Neural progenitor cell (in vitro differentiated cells): ENCODE measurements around the gene TIMM23B. TPM values are rescaled to one million over a fixed set of nuclear protein-coding genes. Genes with fewer than 3 reads are reported as not detected.
"Not testable (repeated sequence)": the region's sequence is repeated elsewhere in the genome, so short reads cannot be mapped to it uniquely, and the experiment has no call there.

Source experiments
- DNase-seq: peaks from one replicate; pipeline ENCODE4 v3.0.0-alpha.2; 2016; ENCODE audit warnings: low spot score
- H2AFZ ChIP-seq: fragments of 200-600 bp; sonication (generic); replicated peaks from 2 replicates; pipeline ENCODE4 v1.6.1; 2016; ENCODE audit warnings: antibody characterized with exemption
- H3F3A ChIP-seq: fragments of 200-600 bp; sonication (generic); 2 replicates; pipeline ENCODE4 v1.6.1; 2016; ENCODE audit warnings: antibody characterized with exemption, low read depth
- H3K27ac ChIP-seq: fragments of 200-600 bp; sonication (generic); 2 replicates; pipeline ENCODE4 v1.5.1; 2016; ENCODE audit warnings: mild to moderate bottlenecking
- H3K27me3 ChIP-seq: fragments of 200-600 bp; sonication (generic); 2 replicates; pipeline ENCODE4 v1.6.1; 2016; ENCODE audit warnings: mild to moderate bottlenecking, moderate library complexity
- H3K36me3 ChIP-seq: fragments of 200-600 bp; sonication (generic); 2 replicates; pipeline ENCODE4 v1.5.1; 2016
- H3K4me1 ChIP-seq: fragments of 200-600 bp; sonication (generic); 2 replicates; pipeline ENCODE4 v1.6.1; 2016; ENCODE audit warnings: mixed run types
- H3K4me2 ChIP-seq: fragments of 200-600 bp; sonication (generic); 2 replicates; pipeline ENCODE4 v1.6.1; 2016
- H3K4me3 ChIP-seq: fragments of 200-600 bp; sonication (generic); 2 replicates; pipeline ENCODE4 v1.5.1; 2016
- H3K79me2 ChIP-seq: fragments of 200-600 bp; sonication (generic); 2 replicates; pipeline ENCODE4 v1.6.1; 2016; ENCODE audit warnings: low read depth
- H3K9ac ChIP-seq: fragments of 200-600 bp; sonication (generic); 2 replicates; pipeline ENCODE4 v1.6.1; 2016
- H3K9me3 ChIP-seq: fragments of 200-600 bp; sonication (generic); 2 replicates; pipeline ENCODE4 v1.5.1; 2016; ENCODE audit warnings: low read depth
- H4K20me1 ChIP-seq: fragments of 200-600 bp; sonication (generic); 2 replicates; pipeline ENCODE4 v1.6.1; 2016; ENCODE audit warnings: low read depth
- H3K27ac Mint-ChIP-seq: 3 replicates; pipeline ENCODE4 v1.8.0; 2021; ENCODE audit warnings: mixed read lengths
- H3K27me3 Mint-ChIP-seq: 2 replicates; pipeline ENCODE4 v1.8.0; 2022; ENCODE audit warnings: low read depth, mild to moderate bottlenecking, inconsistent platforms, moderate library complexity, mixed read lengths; ENCODE audit not compliant: insufficient read depth
- H3K36me3 Mint-ChIP-seq: 3 replicates; pipeline ENCODE4 v1.8.0; 2021; ENCODE audit warnings: mixed read lengths
- H3K4me1 Mint-ChIP-seq: 3 replicates; pipeline ENCODE4 v1.8.0; 2021; ENCODE audit warnings: mixed read lengths
- H3K4me3 Mint-ChIP-seq: 3 replicates; pipeline ENCODE4 v1.8.0; 2021; ENCODE audit warnings: mild to moderate bottlenecking, moderate library complexity, mixed read lengths
- H3K9me3 Mint-ChIP-seq: 3 replicates; pipeline ENCODE4 v1.8.0; 2020; ENCODE audit warnings: mixed read lengths
- total RNA-seq: library from RNA; depleted of rRNA; stranded (reverse); fragments of >200 nt; gene quantifications from 2 replicates; pipeline ENCODE4 v1.2.3, GENCODE V29; 2015; ENCODE audit warnings: low replicate concordance

TIMM23B gene
- total RNA-seq, 1 donor from 2014 or later, result 19.5 TPM

- not testable (repeated sequence) for H3K9ac ChIP-seq, H3K4me1 ChIP-seq, H3K4me1 Mint-ChIP-seq, H2AFZ ChIP-seq, H3K4me3 Mint-ChIP-seq, H3K27ac ChIP-seq, H3K4me3 ChIP-seq, H3K36me3 Mint-ChIP-seq, H3K9me3 ChIP-seq, H3K79me2 ChIP-seq, H3F3A ChIP-seq, H3K27me3 ChIP-seq, H3K27ac Mint-ChIP-seq, H4K20me1 ChIP-seq, H3K27me3 Mint-ChIP-seq, H3K36me3 ChIP-seq, DNase-seq, H3K9me3 Mint-ChIP-seq, H3K4me2 ChIP-seq
Observed at GRCh38 chr10:49988376-49988775, 46.5 kb downstream of the TIMM23B start, which contains the start of gene AGAP6. AGAP6 (plus strand) TSS chr10:49988406; CDS start chr10:49988716, 310 bp downstream.

DNA sequence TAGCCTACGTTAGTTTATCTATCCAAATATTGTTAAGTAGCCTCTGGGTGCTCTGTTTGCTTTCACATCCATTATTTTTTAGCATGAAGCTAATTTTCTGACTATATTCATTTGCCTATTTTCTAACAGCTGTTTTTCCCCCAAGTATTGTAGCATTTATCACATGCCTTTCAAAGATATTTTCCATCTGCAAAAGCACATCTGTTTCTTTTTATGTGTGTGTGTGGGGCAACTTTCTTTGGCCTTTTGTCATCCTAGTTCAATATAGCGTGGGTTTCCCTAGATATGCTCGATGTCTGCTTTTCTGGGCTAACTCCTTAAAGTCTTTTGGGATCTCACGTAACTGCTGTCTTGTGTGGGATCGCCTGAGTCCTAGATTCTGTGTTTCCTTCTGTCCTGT lies 53.5 kb downstream of the TIMM23B start:
- H3K4me2 ChIP-seq, H3K27me3 ChIP-seq, H3K27me3 Mint-ChIP-seq, H3K9ac ChIP-seq, H3K27ac ChIP-seq, H3K79me2 ChIP-seq, H3K9me3 Mint-ChIP-seq, H3K4me1 ChIP-seq, H2AFZ ChIP-seq, H3K9me3 ChIP-seq, H3K4me3 ChIP-seq, H3K36me3 ChIP-seq, H3K4me3 Mint-ChIP-seq, H3K36me3 Mint-ChIP-seq, DNase-seq, H4K20me1 ChIP-seq, H3F3A ChIP-seq, H3K27ac Mint-ChIP-seq, H3K4me1 Mint-ChIP-seq: not testable (repeated sequence)

DNA sequence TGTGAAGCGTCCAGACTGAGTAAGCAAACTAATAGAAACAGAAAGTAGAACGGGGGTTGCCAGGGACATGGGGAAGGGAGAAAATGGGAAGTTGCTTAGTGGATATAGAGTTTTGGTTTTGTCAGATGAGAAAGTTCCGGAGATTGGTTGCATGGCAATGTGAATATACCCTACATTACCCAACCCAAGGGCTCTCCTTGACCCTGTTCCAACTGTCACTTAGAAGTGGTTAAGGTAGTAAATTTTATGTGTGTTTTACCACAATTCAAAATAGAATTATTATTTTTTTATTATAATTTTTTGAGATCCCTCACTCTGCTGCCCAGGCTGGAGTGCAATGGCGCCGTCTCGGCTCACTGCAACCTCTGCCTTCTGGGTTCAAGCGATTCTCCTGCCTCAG lies 72.2 kb downstream of the TIMM23B start:
- not testable (repeated sequence) for H3K9ac ChIP-seq, H3K9me3 Mint-ChIP-seq, H3K27ac Mint-ChIP-seq, H3K27ac ChIP-seq, H4K20me1 ChIP-seq, H3K27me3 ChIP-seq, H3K79me2 ChIP-seq, H3K27me3 Mint-ChIP-seq, H2AFZ ChIP-seq, H3F3A ChIP-seq, H3K36me3 ChIP-seq, H3K36me3 Mint-ChIP-seq, H3K4me2 ChIP-seq, H3K9me3 ChIP-seq, H3K4me3 ChIP-seq, H3K4me3 Mint-ChIP-seq, DNase-seq, H3K4me1 ChIP-seq, H3K4me1 Mint-ChIP-seq

GRCh38 chr10:50015596-50016220 lies 73.9 kb downstream of the TIMM23B start:
- not testable (repeated sequence) for H3K4me3 ChIP-seq, H4K20me1 ChIP-seq, H3F3A ChIP-seq, H3K27me3 Mint-ChIP-seq, H3K79me2 ChIP-seq, H3K4me1 ChIP-seq, H3K27ac Mint-ChIP-seq, H3K4me2 ChIP-seq, H3K4me1 Mint-ChIP-seq, H3K9me3 Mint-ChIP-seq, DNase-seq, H3K9me3 ChIP-seq, H3K27ac ChIP-seq, H3K27me3 ChIP-seq, H3K4me3 Mint-ChIP-seq, H2AFZ ChIP-seq, H3K36me3 ChIP-seq, H3K9ac ChIP-seq, H3K36me3 Mint-ChIP-seq

- not testable (repeated sequence) for H3K79me2 ChIP-seq, H3K27ac ChIP-seq, H3K27ac Mint-ChIP-seq, H3K36me3 ChIP-seq, H3K4me2 ChIP-seq, H3K36me3 Mint-ChIP-seq, H3K27me3 Mint-ChIP-seq, DNase-seq, H3K9me3 ChIP-seq, H4K20me1 ChIP-seq, H3K4me3 ChIP-seq, H2AFZ ChIP-seq, H3K27me3 ChIP-seq, H3F3A ChIP-seq, H3K9ac ChIP-seq, H3K4me1 Mint-ChIP-seq, H3K4me3 Mint-ChIP-seq, H3K9me3 Mint-ChIP-seq, H3K4me1 ChIP-seq
Observed at GRCh38 chr10:50016926-50017325, 75.1 kb downstream of the TIMM23B start.

DNA sequence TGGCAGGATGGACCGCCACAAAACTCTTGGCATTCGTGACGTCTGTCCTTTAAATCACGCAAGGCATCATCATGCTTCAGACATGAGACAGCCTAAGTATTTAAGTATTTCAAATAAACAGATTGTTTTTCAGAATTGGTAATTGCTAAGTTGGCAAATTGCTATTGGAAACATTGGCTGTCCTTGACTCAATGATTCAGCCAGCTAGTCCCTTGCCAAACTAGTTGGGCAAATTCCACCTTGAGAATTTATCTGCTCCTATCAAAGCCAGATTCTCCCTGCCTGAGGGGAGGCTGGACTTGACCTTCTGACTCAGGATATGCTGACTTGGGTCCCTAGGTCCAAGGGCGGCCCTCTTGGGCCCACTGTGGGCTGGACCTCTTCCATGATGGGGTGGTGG lies 75.8 kb downstream of the TIMM23B start:
- H3K9me3 Mint-ChIP-seq, H3K36me3 ChIP-seq, H4K20me1 ChIP-seq, H3K4me3 Mint-ChIP-seq, H3K4me1 ChIP-seq, H3K4me3 ChIP-seq, H2AFZ ChIP-seq, H3F3A ChIP-seq, H3K36me3 Mint-ChIP-seq, H3K79me2 ChIP-seq, H3K27me3 Mint-ChIP-seq, H3K9ac ChIP-seq, H3K4me2 ChIP-seq, H3K27ac ChIP-seq, H3K9me3 ChIP-seq, H3K27me3 ChIP-seq, DNase-seq, H3K4me1 Mint-ChIP-seq, H3K27ac Mint-ChIP-seq: not testable (repeated sequence)

- H3K4me1 ChIP-seq, DNase-seq, H3K27me3 ChIP-seq, H3K4me3 Mint-ChIP-seq, H2AFZ ChIP-seq, H3K79me2 ChIP-seq, H3K27ac ChIP-seq, H3K27me3 Mint-ChIP-seq, H4K20me1 ChIP-seq, H3K27ac Mint-ChIP-seq, H3F3A ChIP-seq, H3K4me1 Mint-ChIP-seq, H3K9ac ChIP-seq, H3K36me3 Mint-ChIP-seq, H3K4me2 ChIP-seq, H3K9me3 ChIP-seq, H3K36me3 ChIP-seq, H3K4me3 ChIP-seq, H3K9me3 Mint-ChIP-seq: not testable (repeated sequence)
Observed at GRCh38 chr10:50019279-50019678, 77.4 kb downstream of the TIMM23B start.

- not testable (repeated sequence) for H3K4me3 ChIP-seq, H3K27me3 ChIP-seq, H3F3A ChIP-seq, H3K4me1 Mint-ChIP-seq, H2AFZ ChIP-seq, DNase-seq, H3K36me3 Mint-ChIP-seq, H3K79me2 ChIP-seq, H3K27ac Mint-ChIP-seq, H3K4me3 Mint-ChIP-seq, H3K27ac ChIP-seq, H3K36me3 ChIP-seq, H3K4me1 ChIP-seq, H3K9me3 Mint-ChIP-seq, H3K9me3 ChIP-seq, H3K9ac ChIP-seq, H4K20me1 ChIP-seq, H3K27me3 Mint-ChIP-seq, H3K4me2 ChIP-seq
Observed at GRCh38 chr10:50020451-50021024, 78.7 kb downstream of the TIMM23B start.
